IMR-90 (cell line): ENCODE measurements around the gene LAMC3. TPM values are rescaled to one million over a fixed set of nuclear protein-coding genes. Genes with fewer than 3 reads are reported as not detected.

Source experiments
- ATAC-seq: fragments of 200-7000 bp; cut with Tn5 transposase; 2 replicates; pipeline ENCODE4 v1.9.1; 2020; ENCODE audit warnings: low read depth, mild to moderate bottlenecking, moderate library complexity
- BruUV-seq: library from RNA; stranded (reverse); fragments of 400-500 nt; replicated peaks from 2 replicates; lab custom pipeline; 2021; lab: Mats Ljungman, UMichigan
- CTCF ChIA-PET: fragments of 300-600 bp; formaldehyde crosslinking; extraction: SDS; loops from one replicate; lab custom pipeline; 2021; ENCODE audit warnings: antibody characterized with exemption; lab: Yijun Ruan, JAX
- POLR2A ChIA-PET: fragments of 300-600 bp; sonication (Branson Sonifier 250); formaldehyde crosslinking; loops from one replicate; lab custom pipeline; 2022; ENCODE audit warnings: antibody characterized with exemption; ENCODE audit not compliant: unreplicated experiment; lab: Charles Lee
- DNase-seq: peaks from one replicate; pipeline ENCODE4 v3.0.0; 2013
- H2AFZ ChIP-seq: replicated peaks from 2 replicates; pipeline ENCODE3; 2013; ENCODE audit warnings: low read length, mild to moderate bottlenecking; ENCODE audit not compliant: poor library complexity
- H2AK5ac ChIP-seq: 2 replicates; pipeline ENCODE4 v1.6.1; 2013; ENCODE audit warnings: low read depth, low read length, inconsistent platforms
- H2AK9ac ChIP-seq: replicated peaks from 2 replicates; pipeline ENCODE3; 2013; ENCODE audit warnings: mild to moderate bottlenecking, low read depth, low read length, moderate library complexity; ENCODE audit not compliant: poor library complexity
- H2BK120ac ChIP-seq: 2 replicates; pipeline ENCODE4 v1.6.1; 2013; ENCODE audit warnings: low read depth, low read length, inconsistent platforms
- H2BK15ac ChIP-seq: 3 replicates; pipeline ENCODE4 v1.6.1; 2013; ENCODE audit warnings: low read depth, low read length, inconsistent platforms
- H2BK20ac ChIP-seq: 2 replicates; pipeline ENCODE4 v1.6.1; 2013; ENCODE audit warnings: low read depth, mild to moderate bottlenecking, inconsistent platforms, low read length, moderate library complexity
- H2BK5ac ChIP-seq: 2 replicates; pipeline ENCODE4 v1.6.1; 2013; ENCODE audit warnings: mild to moderate bottlenecking, low read depth, low read length, inconsistent platforms; ENCODE audit not compliant: poor library complexity, severe bottlenecking
- H3K14ac ChIP-seq: replicated peaks from 2 replicates; pipeline ENCODE4 v1.6.1; 2013; ENCODE audit warnings: low read depth, low read length, inconsistent platforms
- H3K18ac ChIP-seq: 2 replicates; pipeline ENCODE4 v1.6.1; 2013; ENCODE audit warnings: low read depth, low read length, control low read depth
- H3K23ac ChIP-seq: 2 replicates; pipeline ENCODE4 v1.6.1; 2013; ENCODE audit warnings: low read depth, low read length, inconsistent platforms
- H3K27ac ChIP-seq: 2 replicates; pipeline ENCODE4 v1.5.1; 2013; ENCODE audit warnings: mild to moderate bottlenecking, control low read depth, low read length; ENCODE audit not compliant: insufficient read depth
- H3K27me3 ChIP-seq: 2 replicates; pipeline ENCODE4 v1.6.1; 2013; ENCODE audit warnings: low read length; ENCODE audit not compliant: control insufficient read depth, insufficient read depth
- H3K36me3 ChIP-seq: 2 replicates; pipeline ENCODE4 v1.6.1; 2013; ENCODE audit warnings: low read length, mixed read lengths; ENCODE audit not compliant: control insufficient read depth, insufficient read depth
- H3K4ac ChIP-seq: 2 replicates; pipeline ENCODE4 v1.6.1; 2013; ENCODE audit warnings: low read depth, low read length, inconsistent platforms
- H3K4me1 ChIP-seq: 2 replicates; pipeline ENCODE4 v1.6.1; 2013; ENCODE audit warnings: low read length, mixed read lengths; ENCODE audit not compliant: control insufficient read depth, insufficient read depth
- H3K4me2 ChIP-seq: 2 replicates; pipeline ENCODE4 v1.6.1; 2013; ENCODE audit warnings: low read depth, mild to moderate bottlenecking, control low read depth, low read length, moderate library complexity
- H3K4me3 ChIP-seq: 2 replicates; pipeline ENCODE4 v1.5.1; 2013; ENCODE audit warnings: low read depth, mild to moderate bottlenecking, control low read depth, low read length, moderate library complexity; ENCODE audit not compliant: insufficient read depth
- H3K56ac ChIP-seq: 2 replicates; pipeline ENCODE4 v1.6.1; 2013; ENCODE audit warnings: low read length, inconsistent platforms; ENCODE audit not compliant: insufficient read depth; ENCODE audit errors: extremely low read depth
- H3K79me1 ChIP-seq, 2 experiments: 2 replicates each; pipeline ENCODE4 v1.6.1; 2013; ENCODE audit warnings: low read length in 2 of 2, inconsistent platforms in 1 of 2, low read depth in 1 of 2
- H3K9ac ChIP-seq: 2 replicates; pipeline ENCODE4 v1.6.1; 2013; ENCODE audit warnings: low read depth, low read length, control low read depth
- H3K9me1 ChIP-seq: 2 replicates; pipeline ENCODE4 v1.6.1; 2013; ENCODE audit warnings: low read length, inconsistent platforms; ENCODE audit not compliant: insufficient read depth
- H3K9me3 ChIP-seq: 2 replicates; pipeline ENCODE4 v1.6.1; 2013; ENCODE audit warnings: low read length; ENCODE audit not compliant: control insufficient read depth, insufficient read depth
- H4K20me1 ChIP-seq: 2 replicates; pipeline ENCODE4 v1.6.1; 2013; ENCODE audit warnings: low read length, inconsistent platforms; ENCODE audit not compliant: insufficient read depth
- H4K5ac ChIP-seq: 2 replicates; pipeline ENCODE4 v1.6.1; 2013; ENCODE audit warnings: mild to moderate bottlenecking, low read depth, low read length, control low read depth
- H4K8ac ChIP-seq, 2 experiments: 2 replicates each; pipeline ENCODE4 v1.6.1; 2013; ENCODE audit warnings: low read depth in 2 of 2, low read length in 2 of 2, control low read depth in 1 of 2, inconsistent platforms in 1 of 2
- H4K91ac ChIP-seq: 2 replicates; pipeline ENCODE4 v1.6.1; 2013; ENCODE audit warnings: low read depth, low read length, inconsistent platforms; ENCODE audit not compliant: insufficient read depth
- ELK1 ChIP-seq: fragments of 150-350 bp; IDR thresholded peaks from 2 replicates; pipeline ENCODE4 v1.6.1; 2016; ENCODE audit warnings: low read depth, mild to moderate bottlenecking, low read length, moderate library complexity, borderline replicate concordance
- FOS ChIP-seq: fragments of 150-350 bp; IDR thresholded peaks from 2 replicates; pipeline ENCODE4 v1.6.1; 2016; ENCODE audit warnings: low read depth, low read length
- MXI1 ChIP-seq: IDR thresholded peaks from 2 replicates; pipeline ENCODE4 v1.6.1; 2012; ENCODE audit warnings: low read depth, mild to moderate bottlenecking, low read length, moderate library complexity, borderline replicate concordance
- NFE2L2 ChIP-seq: fragments of 150-350 bp; IDR thresholded peaks from 2 replicates; pipeline ENCODE4 v1.6.1; 2016; ENCODE audit warnings: low read depth, mild to moderate bottlenecking, low read length
- RAD21 ChIP-seq: IDR thresholded peaks from 2 replicates; pipeline ENCODE4 v1.6.1; 2012; ENCODE audit warnings: low read length, improper control_type of control experiment
- RFX5 ChIP-seq: IDR thresholded peaks from 2 replicates; pipeline ENCODE4 v1.8.0; 2012; ENCODE audit warnings: low read depth, mild to moderate bottlenecking, low read length, moderate library complexity
- SMC3 ChIP-seq: fragments of 150-350 bp; IDR thresholded peaks from 2 replicates; pipeline ENCODE4 v1.6.1; 2016; ENCODE audit warnings: low read depth, mild to moderate bottlenecking, antibody characterized with exemption, low read length, moderate library complexity
- USF2 ChIP-seq: fragments of 150-350 bp; IDR thresholded peaks from 2 replicates; pipeline ENCODE4 v1.6.1; 2017; ENCODE audit warnings: mild to moderate bottlenecking, antibody characterized with exemption, low read length, low read depth
- WGBS, 2 experiments: methylation state at CpG; one replicate each; pipeline versions ENCODE4 v1.1.5 to v1.1.7; 2013; ENCODE audit warnings: missing lambda C conversion rate in 2 of 2; ENCODE audit not compliant: insufficient read length in 1 of 2; ENCODE audit errors: extremely low coverage in 2 of 2; 5-methylcytosine and 5-hydroxymethylcytosine counted together
- dilution Hi-C: fragments of 300-500 bp; cut with HindIII; formaldehyde crosslinking; loops from one replicate; pipeline ENCODE4 v1.14.3; 2018; ENCODE audit warnings: low sequenced_read_pairs; ENCODE audit not compliant: unreplicated experiment
- in situ Hi-C: fragments of 300-500 bp; cut with MboI; formaldehyde crosslinking; loops from 3 replicates; pipeline ENCODE4 v1.14.3; 2019; ENCODE audit warnings: low sequenced_read_pairs, inconsistent platforms, mixed read lengths
- intact Hi-C: fragments of 100-400 bp; cut with micrococcal nuclease; formaldehyde crosslinking; loops from 2 replicates; pipeline ENCODE4 v1.10.0; 2022
- polyA plus RNA-seq, 3 experiments: library from polyadenylated mRNA; depleted of rRNA; stranded (reverse); fragments of >200 nt; gene quantifications; 2 replicates each; pipeline ENCODE4 v1.2.3, GENCODE V29; 2012; ENCODE audit warnings: low replicate concordance in 1 of 3
- total RNA-seq: library from RNA; depleted of rRNA; stranded (reverse); fragments of >200 nt; gene quantifications from 2 replicates; pipeline ENCODE4 v1.2.3, GENCODE V29; 2012

Gene LAMC3
- total and polyA plus RNA-seq, 2 of the 4 experiments (the other 2 are of a cell fraction), result not detected

- Histone ChIP-seq H2BK20ac (no peak overlapping the region), H3K9me3 (no peaks in the 10 kb centered on the region), H3K14ac (no peak overlapping the region), H3K27me3 (peaks cover 23% of the 10 kb centered on the region), H2AK9ac (no peak overlapping the region), H2AFZ (no peak overlapping the region), H4K5ac (no peak overlapping the region), H3K23ac (no peak overlapping the region), H3K4me3 (no peak overlapping the region), H3K27ac (no peak overlapping the region), H3K9me1 (peaks cover 7% of the 10 kb centered on the region; the same call in 1 of the 2 replicates), H3K4me1 (peaks cover 10% of the 10 kb centered on the region; the same call in 1 of the 2 replicates), H4K8ac (no peak overlapping the region), H3K9ac (no peak overlapping the region), H2AK5ac (no peak overlapping the region), H3K36me3 (no peaks in the 10 kb centered on the region), H3K4ac (no peak overlapping the region), H4K91ac (no peak overlapping the region), H2BK5ac (no peak overlapping the region), H2BK120ac (no peak overlapping the region), H3K79me1 (no peaks in the 10 kb centered on the region), H3K56ac (no peak overlapping the region), H2BK15ac (no peak overlapping the region), H3K4me2 (no peak overlapping the region), H4K20me1 (no peaks in the 10 kb centered on the region), H3K18ac (no peak overlapping the region)
- intact Hi-C loops (no loop called here), dilution Hi-C loops (no loop called here), in situ Hi-C loops (no loop called here)
- no peak for TF ChIP-seq SMC3
- TF ChIP-seq FOS, result no peak
- TF ChIP-seq MXI1, result no peak
- TF ChIP-seq NFE2L2, result no peak
- no peak for TF ChIP-seq ELK1
- no peak for TF ChIP-seq USF2
- TF ChIP-seq RAD21, result no peak
- no peak for TF ChIP-seq RFX5
- ATAC-seq (no peak), DNase-seq (no peak)
- BruUV-seq, result no TSS peak
- 94% methylated on average over 15 of the region's 20 CpGs; no CpG with 5 or more reads in 1 of the 2 experiments for WGBS, 2 experiments
- ChIA-PET CTCF (no interaction called here), POLR2A (interaction anchor here (0.6 kb wide), 1 partner anchor 1499 kb away, joined by 3 read pairs; no protein-coding TSS in a partner anchor)
Observed at GRCh38 chr9:130991778-130992681, 16.9 kb upstream of the LAMC3 start.
